Dermis microvascular lymphatic vessel endothelial cell (primary cell): ENCODE results near the gene SLC19A1. TPM values are rescaled to one million over a fixed set of nuclear protein-coding genes. Genes with fewer than 3 reads are reported as not detected.
A peak's percentile ranks its signal among the peaks of the same experiment; 100 is the strongest.

Experiments used
- DNase-seq, 2 donors: peaks; one replicate each; pipeline versions ENCODE4 v3.0.0 to v3.0.0-alpha.2; 2010; ENCODE audit warnings: low read depth in 2 of 2
- total RNA-seq: library from RNA; depleted of rRNA; stranded (reverse); fragments of >200 nt; gene quantifications from 2 replicates; pipeline ENCODE4 v1.2.1, GENCODE V29; 2014

SLC19A1 gene
- total RNA-seq = 4.9 and 5.4 TPM in 2 replicates

DNA sequence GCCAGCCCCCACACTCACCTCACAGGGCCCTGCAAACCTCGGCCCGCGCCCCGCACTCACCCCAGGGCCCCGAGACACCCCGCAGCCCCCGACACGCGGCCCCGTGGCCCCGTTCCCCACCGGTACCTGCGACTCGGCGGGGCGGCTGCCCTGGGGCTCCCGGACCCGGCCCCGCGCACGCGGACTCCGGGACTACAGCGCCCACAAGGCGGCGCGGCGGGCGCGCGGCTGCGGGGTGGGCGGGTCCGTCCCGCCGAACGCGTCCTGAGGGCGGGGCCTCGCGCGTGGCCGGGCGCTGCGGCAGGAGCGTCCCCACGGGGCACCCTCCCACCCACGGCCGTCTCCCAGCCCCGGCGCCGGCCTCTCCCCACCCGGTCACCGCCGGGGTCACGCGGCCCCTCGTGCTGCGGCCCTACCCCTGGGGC, at the start of gene SLC19A1:
Gene SLC19A1 (minus strand): TSS at position 199 of the 425 bp plus-strand sequence. CDS start 4,481 bp downstream, outside the sequence.
- peak in 1 of 2 donors; percentile 66 for DNase-seq

DNA sequence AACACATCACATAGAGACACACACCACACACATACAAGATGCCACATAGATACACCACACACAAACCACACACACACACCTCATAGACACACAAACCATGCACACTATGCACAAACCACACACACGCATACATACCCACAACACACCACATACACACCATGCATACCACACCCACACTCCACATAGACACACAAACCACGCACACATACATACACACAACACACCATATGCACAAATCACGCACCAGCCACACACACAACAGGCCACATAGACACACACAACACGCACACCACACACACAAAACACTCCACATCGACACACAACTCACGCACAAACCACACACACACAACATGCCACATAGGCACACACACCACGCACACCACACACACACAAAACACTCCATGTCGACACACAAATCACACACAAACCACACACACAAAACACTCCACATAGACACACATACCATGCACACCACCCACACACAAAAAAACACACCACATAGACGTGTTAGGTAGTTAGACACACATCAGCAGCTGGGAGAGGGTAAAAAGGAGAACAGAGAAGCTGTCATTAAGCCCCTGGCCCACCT, 49.5 kb upstream of the SLC19A1 start:
- no peak for DNase-seq

DNA sequence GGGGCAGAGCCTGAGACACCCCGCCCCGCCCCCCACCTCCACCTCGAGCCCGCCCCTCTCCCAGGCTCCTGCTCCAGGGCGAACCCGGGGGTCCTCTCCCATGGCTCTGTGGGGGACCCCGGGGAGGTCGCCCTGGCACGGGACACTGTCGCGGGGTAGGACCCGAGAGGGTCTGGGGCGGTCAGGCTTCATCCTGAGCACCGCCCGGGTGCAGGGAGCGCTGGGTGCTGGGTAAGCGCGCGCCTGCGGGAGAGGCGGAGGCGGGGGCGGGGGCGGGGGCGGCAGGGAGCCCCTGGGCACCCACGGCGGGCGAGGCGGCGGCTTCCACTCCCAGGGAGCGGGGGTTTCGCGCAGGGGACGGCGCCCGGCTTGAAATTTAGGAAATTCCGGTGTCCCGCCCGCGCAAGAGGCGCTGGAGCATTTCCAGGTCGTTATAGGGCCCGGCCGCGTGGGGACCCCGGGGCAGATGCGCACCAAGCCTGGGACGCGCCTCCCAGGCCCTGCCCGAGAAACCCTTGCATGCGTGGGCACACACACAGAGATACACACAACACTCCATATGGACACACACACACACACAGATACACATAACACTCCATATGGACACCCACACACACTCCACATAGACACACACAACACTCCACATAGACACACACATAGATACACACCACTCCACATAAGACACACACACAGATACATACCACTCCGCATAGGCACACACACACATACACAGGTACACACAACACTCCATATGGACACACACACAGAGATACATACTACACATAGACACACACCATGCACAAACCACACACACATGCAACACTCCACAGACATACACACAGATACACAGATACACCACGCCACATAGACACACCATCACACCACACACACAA, 48.7 kb upstream of the SLC19A1 start:
- no peak for DNase-seq

DNA sequence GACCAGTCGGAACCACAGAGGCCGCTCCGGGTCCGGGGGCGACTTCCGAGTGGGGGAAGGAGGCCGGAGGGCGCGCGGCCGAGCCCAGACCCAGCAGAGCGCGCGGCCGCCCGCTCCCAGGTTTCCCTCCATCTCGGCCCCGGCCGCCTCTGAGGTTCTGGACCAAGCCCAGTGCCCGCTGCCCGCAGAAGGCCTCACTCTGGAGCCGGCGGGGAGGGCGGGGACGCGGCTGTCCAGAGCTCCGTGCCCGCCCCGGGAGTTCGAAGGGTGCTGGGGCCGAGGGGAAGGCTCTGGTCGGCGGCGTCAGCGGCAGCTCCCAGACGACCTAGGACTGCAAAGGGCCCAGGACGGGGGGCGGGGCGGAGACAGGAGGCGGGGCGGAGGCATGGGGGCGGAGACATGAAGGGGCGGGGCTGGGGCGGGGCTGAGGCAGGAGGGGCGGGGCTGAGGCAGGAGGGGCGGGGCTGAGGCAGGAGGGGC, 48.0 kb upstream of the SLC19A1 start:
- peak in 1 of 2 donors; percentile 52 for DNase-seq

DNA sequence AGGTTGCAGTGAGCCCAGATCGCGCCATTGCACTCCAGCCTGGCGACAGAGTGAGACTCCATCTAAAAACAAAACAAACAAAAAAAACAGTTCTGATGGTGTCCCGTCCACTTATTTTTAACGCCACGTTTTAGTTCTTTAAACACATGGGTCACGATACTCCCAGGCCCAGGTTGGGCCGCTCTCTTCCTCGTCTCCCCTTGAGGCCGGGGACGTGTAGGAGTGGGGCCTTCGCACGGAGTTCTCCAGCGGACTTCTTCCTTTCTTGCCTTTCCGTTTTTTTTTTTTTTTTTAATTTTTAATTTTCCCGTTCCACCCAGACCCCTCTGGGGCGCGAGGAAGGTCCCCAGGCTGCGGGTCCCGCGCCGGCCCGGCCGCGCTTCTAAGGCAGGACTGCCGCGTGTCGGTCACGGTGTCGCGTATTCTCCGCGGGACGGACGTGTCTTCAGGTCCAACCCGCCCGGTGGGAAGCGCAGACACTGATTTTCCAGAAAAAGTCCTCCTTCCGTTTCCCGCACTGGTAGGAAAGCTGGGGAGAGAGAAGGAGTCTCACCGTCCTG, 47.5 kb upstream of the SLC19A1 start:
- no peak for DNase-seq

DNA sequence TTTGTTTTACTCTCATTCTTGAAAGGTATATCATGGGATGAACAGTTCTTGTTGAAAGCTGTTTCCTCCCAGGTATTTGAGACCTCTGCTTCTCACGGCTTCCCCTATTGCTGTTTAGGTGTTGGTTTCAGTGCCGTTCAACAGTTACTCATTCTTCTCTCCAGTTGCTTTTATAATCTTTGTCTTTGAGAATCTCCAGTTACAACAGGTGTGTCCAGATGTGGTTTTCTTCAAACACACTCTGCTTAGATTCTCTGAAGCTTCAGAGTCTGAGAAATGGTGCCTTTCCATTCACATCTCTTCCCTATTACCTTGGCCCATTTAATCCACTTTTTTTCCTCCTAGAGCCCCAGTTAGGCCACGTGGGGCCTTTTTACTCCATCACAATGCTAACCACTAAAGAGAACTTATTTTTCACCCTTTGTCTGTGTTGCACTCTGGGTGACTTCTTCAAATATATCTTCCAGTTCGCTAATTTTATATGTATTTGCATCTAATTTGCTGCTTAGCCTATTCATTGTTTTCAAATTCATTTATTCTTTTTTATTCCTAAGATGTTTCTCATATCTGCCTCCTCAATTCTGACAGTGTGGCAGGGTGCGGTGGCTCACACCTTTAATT, 46.7 kb upstream of the SLC19A1 start:
- DNase-seq = no peak

DNA sequence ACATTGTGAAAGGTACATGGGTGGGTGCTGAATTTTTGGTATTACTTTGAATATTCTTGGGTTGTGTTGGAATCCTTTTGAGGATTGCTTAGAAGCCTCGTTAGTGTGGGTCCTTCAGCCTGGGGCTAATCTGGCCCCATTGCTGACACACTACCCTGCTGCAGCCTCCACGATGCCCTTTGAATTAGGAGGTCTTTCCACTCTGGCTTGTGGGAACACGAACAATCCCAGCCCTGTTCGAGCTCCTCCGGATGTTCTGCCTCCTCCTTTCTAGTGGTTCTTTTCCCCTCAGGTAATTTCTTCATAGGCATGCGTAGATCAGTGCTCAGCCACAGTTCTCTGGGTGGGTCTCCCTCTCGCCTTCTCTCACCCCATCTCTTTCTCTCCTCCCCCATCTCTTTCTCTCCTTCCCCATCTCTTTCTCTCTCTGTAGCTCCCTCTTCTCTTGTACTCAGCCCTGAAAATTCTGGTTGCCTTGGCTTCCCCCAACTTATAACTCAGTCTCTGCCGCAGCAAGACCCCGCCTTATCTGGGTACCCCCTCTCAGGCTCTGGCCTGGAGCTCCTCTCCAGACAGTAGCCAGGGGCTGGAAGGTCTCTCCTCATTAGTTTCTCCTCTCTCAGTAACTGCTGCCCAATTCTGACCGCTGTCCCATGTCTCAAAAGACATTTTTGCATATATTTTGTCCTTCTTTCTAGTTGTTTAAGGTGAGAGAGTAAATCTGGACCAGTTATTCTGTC, 46.0 kb upstream of the SLC19A1 start:
- no peak for DNase-seq

DNA sequence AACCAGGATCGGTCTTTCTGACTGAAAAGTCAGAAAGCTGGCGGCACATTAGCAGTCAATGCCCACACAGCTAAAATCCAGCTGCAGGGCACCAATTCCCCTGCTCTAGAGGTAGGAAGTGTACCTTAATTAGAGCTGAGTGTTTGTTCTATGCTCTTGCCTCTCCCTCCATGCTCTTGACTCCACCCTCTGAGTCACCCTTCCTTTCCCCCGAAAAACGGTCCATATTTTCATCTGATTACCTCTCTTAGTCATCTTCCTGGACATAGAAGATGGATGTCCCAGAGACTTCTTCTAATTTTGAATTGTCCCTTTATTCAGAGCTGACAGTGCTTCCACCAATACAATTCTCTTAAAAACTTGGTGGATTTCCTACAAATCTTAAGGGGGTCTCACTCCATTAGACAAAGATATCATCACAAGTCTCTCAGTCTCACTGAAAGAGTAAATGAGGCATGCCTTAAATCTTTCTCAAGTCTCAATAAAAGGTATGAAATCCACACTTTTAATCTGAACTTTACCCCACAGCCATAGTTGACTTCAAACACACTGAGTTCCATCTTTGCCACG, 44.1 kb upstream of the SLC19A1 start:
- DNase-seq = no peak

DNA sequence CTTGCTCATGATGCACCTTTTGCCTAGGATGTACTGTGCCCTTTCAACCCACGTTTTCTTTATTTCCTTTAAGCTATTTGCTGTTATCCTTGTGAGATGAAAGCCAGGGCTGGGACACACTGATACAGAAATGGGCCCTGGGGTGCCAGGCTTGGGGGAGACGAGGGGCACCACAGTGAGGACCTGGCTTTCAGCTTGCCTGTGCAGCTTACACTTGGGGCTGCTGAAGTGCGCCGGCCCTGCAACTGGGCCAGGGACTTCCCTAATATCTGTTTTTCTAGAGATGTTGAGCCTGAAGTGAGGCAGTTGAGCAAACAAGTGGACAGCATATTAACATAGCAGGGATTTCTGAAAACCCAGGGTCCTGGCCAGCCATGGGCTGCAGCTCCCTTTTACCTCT, 42.5 kb upstream of the SLC19A1 start:
- no peak for DNase-seq

DNA sequence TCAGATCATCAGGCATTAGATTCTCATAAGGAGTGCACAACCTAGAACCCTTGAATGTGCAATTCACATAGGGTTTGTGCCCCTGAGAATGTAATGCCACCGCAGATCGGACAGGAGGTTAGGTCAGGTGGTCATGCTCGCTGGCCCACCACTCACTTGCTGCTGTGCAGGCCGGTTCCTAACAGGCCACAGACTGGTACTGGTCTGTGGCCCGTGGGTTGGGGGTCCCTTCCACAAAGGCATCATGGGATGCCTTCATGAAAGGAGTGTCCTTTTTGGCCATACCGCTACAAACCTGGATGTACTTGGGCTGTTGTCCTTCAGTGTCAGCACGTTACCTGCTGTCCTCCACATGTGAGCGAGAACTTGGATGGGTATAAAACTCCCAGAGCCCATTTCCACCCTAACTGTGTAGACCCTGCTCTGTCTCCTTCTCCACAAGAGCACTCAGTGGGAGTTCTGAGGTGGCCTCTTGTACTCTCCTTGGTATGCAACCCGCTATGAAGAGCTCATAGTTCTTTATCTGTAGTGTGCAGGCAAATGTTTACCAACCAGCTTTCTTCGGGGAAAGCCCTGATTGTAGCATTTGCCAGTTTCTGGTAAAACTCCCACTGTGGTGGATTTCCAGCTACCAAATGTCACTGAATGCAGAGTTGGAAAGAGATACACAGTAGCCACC, 41.7 kb upstream of the SLC19A1 start:
- DNase-seq = no peak

DNA sequence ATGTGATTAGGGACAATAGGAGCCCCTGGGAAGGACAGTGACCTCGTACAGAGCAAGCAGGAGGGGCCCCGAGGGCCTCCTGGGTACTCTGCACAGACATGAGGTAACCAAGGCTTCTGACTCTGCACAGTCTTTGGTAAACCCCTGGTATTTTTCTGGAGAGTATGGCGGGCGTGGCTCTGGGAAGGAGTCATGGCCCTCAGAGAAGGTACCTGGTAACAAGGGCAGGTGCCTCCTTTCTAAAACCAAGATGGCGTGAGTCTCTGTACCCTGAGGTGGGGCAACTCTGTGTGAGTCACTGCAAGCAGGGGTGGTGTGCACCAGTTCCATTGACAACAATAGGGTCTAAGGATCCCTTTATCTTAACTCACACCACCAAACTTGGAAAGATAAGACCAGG, 39.9 kb upstream of the SLC19A1 start:
- DNase-seq = no peak

DNA sequence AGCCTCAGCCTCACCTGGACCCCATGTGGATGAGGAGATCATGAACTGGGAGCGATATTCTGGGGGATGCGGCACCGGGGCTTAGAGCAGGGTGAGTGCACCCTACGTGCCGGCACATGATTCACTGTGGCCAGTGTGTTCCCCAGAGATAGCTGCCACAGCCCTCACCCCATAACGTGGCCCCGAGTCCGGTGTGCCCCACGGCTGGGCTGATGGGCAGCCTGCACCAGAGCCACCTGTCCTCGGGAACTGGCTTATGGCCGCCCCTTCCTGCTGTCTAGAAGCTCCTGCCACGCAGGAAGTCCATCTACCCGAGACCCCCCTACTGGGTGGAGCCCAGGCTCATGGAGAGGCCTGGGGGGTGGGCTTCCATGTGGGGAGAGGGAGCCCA, 39.1 kb upstream of the SLC19A1 start:
- DNase-seq = no peak

DNA sequence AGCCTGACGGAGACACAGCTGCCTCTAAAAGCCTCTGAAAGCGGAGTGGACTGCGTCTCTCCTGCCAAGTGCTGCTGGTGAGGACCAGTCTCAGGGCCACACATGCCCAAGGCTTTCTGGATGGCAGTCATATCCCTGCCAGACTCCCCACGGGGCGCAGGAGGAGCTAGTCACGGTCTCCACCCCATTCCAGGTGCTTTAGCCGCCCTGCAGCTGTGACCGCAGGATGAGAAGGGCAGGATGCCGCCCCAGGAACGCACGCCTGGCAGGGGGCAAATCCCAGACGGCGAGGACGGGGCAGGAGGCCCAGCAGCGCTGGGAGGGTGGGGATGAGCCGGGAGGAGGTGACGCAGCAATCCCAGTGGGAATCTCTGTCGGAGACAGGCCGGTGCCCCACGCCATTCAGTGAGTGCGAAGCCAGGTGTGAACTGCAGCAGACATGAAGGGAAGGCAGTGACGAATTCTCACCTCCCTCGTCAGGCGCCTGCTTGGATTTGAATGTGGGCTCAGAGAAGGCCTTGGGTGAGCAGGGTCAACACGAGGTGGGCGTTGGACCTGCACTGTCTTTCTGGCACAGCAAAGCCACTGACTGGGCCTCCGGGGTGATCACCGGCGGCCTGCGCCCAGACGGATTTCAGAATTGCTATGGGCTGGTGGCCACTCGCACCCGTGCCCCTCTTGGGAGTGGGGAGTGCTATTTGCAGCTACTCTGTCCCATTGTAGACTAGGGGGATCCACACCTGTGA, 38.5 kb upstream of the SLC19A1 start:
- no peak for DNase-seq

DNA sequence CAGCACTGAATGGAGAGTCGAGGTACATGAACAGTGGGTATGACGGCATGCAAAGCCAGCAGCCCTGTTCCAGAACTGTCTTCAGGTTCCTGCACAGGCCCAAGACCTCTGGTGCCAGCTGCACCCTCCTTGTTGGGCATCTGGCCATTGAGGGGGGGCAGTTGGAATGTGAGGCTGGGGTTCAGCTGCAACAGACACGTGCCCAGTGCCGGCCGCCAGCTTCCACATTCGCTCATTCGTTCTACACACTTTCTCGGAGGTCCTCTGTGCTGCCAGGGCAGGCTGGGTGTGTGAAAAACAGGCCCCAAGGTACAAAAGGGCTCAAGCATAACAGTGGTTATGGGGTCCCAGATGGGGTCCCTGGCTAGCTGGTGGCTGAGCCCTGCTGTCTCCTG, 37.9 kb upstream of the SLC19A1 start:
- DNase-seq = no peak

DNA sequence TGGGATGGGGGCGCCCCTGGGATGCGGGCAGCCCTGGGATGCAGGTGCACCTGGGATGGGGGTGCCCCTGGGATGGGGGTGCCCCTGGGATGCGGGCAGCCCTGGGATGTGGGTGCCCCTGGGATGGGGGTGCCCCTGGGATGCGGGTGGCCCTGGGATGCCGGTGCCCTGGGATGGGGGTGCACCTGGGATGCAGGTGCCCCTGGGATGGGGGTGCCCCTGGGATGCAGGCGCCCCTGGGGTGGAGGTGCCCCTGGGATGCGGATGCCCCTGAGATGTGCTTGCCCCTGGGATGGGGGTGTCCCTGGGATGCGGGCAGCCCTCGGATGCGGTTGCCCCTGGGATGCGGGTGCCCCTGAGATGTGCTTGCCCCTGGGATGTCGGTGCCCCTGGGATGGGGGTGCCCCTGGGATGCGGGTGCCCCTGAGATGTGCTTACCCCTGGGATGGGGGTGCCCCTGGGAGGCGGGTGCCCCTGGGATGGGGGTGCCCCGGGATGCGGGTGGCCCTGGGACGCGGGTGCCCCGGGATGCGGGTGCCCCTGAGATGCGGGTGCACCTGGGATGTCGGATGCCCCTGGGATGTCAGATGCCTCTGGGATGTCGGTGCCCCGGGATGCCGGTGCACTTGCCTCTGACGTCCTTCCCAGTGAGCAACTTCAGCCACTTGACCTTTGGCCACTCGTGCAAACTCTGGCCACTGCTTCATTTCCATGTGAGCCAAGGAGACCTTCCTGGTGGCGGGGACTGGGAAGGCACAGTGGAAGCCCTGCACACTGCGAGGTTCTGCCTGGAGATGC, 37.3 kb upstream of the SLC19A1 start:
- no peak for DNase-seq

DNA sequence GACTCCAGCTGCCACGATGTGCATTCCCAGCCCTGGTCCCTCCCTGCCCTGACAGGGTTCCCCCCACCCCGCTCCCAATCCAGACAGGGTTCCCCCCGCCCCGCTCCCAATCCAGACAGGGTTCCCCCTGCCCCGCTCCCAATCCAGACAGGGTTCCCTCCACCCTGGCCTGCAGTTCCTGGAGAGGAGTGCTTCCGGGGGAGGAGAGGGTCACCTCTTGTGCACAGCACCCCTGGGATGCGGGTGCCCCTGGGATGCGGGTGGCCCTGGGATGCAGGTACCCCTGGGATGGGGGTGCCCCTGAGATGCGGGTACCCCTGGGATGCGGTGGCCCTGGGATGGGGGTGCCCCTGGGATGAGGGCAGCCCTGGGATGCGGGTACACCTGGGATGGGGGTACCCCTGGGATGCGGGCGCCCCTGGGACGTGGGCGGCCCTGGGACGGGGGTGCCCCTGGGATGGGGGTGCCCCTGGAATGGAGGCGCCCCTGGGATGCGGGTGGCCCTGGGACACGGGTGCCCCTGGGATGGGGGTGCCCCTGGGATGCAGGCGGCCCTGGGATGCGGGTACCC, 36.7 kb upstream of the SLC19A1 start:
- DNase-seq = no peak

DNA sequence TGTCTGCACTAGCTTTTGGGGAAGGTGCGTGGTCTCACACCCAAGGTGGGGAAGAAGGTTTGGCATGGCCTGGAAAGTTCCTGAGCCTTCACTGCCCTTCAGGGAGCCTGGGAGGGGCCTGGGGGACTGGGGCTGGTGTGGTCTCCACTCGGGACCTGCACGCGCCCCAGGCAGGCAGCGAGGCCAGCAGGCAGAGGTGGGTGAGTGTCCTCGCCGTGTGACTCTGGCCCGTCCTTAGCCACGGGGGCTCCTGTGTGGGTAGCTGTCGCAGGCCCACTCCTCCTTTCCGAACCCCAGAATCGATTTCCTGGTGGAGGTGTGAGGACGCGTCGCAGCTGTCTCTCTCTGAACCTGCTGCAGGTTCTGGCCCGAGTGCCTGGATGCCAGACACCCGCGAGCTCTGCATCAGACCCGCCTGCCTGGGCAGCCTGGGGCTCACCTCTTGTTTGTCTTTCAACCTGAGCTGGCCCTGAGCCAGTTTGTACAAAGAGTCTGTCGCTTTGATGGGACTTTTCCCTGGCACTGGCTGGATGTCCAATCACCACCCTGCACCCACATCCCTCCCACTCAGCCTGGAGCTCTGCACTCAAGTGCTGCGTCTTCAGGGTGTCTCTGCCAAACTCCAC, 36.0 kb upstream of the SLC19A1 start:
- no peak for DNase-seq

DNA sequence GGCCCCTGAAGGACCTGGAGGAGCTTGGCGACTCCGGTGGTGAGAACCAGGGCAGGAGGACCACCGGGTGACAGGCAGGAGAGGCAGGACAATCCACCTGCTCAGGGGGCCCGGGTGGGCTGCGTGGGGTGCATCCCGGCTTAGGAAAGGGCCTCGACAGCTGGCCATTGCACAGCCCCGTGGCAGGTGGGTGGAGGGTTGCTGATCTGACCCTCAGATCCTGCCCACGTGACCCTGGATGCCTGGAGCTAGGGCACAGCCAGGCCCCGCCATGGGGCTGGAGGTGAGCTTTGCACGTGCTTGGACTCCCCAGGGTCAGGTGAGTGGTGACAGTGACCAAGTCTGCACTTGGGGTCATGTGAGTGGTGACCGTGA, 35.5 kb upstream of the SLC19A1 start:
- DNase-seq = no peak
